GM21717 (cell line): ENCODE measurements around the gene MRE11.
A peak's percentile ranks its signal among the peaks of the same experiment; 100 is the strongest.
"Not testable (repeated sequence)": the region's sequence is repeated elsewhere in the genome, so short reads cannot be mapped to it uniquely, and the experiment has no call there.

ENCODE experiments used
- ATAC-seq: cut with Tn5 transposase; IDR thresholded peaks from one replicate; pipeline ENCODE4 v1.9.1; 2021; ENCODE audit warnings: mild to moderate bottlenecking, moderate library complexity; ENCODE audit not compliant: unreplicated experiment

Gene MRE11

GRCh38 chr11:94507485-94507884 is 13.8 kb upstream of the MRE11 start:
- ATAC-seq, result no peak

DNA sequence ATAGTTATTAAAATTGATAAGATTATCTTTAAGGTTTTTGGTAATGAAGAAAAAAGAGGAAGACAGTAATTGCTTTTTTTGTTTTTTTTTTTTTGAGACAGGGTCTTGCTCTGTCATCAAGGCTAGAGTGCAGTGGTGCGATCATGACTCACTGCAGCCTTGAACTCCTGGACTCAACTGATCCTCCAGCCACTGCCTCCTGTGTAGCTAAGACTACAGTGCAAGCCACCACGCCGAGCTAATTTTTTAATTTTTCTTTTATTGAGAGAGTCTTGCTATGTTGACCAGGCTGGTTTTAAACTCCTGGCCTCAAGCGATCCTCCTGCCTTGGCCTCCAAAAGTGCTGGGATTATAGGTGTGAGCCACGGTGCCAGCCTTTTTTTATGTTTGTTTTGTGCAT is 12.9 kb upstream of the MRE11 start:
- ATAC-seq, result not testable (repeated sequence)

DNA sequence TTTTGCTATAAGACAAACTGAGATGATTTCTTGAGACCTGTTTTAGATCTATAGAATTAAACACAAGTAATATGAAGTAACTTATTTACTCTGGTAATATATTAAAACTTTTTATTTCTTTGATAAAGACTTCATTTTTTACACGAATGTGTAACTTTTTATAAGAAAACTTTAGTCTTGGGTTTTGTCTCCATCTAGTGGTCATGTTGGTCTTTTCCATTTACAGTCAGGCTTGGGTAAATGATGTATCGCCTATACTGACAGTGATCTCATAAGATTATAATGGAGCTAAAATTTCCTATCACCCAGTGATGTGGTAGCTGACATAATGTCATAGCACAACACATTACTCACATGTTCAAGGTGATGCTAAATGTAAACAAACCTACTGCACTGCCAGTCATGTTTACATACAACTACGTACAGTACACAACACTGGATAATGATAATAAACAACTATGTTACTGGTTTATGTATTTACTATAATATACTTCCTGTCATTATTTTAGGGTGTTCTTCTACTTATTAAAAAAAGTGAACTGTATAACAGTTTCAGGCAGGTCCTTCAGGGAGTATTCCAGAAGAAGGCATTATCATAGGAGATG is 11.1 kb upstream of the MRE11 start:
- peak; percentile 47 for ATAC-seq

GRCh38 chr11:94501522-94501921 is 7.9 kb upstream of the MRE11 start:
- no peak for ATAC-seq

GRCh38 chr11:94500181-94500580 is 6.5 kb upstream of the MRE11 start:
- ATAC-seq, result no peak

- peak; percentile 64 for ATAC-seq
Measured at GRCh38 chr11:94494126-94494680, 559 bp upstream of the MRE11 start.

GRCh38 chr11:94486068-94486467 is 7.6 kb downstream of the MRE11 start:
- no peak for ATAC-seq

DNA sequence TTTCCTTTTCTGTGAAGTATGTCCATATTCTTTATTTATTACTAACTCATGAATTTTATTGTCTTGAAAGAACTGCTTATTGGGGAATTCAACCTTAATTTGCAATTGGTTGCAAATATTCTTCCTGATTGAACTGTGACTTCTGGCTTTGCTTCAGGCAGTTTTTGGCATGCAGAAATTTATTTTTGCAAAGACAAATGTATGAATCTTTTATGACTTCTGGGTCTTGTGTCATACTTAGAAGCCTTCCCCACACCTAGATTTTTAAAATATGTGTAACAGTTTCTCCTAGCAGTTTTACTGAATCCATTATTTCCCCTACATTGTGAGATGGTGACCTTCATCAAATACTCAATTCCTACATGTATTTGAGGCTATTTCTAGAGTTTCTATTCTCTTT is 12.3 kb downstream of the MRE11 start:
- ATAC-seq, result no peak

DNA sequence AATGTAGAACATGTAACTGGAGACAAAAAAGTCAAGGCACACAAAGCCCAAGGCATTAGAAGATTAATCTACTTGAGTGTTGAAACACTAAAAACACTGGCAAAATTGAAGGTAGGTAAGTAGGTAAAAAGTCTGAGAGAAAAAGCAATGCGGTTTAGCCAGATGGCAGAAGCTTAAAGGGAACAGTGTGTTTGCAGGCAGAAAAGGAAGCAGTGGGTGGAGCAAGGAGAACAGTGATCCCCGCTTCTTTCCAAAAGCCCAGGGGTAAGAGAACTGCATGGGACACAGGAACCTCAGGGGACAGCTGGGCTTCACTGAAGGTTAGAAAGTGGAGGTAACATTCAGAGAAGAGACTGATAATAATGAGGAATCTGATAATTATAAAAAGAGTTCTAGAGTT is 16.0 kb downstream of the MRE11 start:
- ATAC-seq, result no peak

- ATAC-seq, result peak; percentile 82
Measured at GRCh38 chr11:94472916-94473799, 20.5 kb downstream of the MRE11 start.

- ATAC-seq, result peak; percentile 90
Measured at GRCh38 chr11:94469416-94469815, 24.2 kb downstream of the MRE11 start.

DNA sequence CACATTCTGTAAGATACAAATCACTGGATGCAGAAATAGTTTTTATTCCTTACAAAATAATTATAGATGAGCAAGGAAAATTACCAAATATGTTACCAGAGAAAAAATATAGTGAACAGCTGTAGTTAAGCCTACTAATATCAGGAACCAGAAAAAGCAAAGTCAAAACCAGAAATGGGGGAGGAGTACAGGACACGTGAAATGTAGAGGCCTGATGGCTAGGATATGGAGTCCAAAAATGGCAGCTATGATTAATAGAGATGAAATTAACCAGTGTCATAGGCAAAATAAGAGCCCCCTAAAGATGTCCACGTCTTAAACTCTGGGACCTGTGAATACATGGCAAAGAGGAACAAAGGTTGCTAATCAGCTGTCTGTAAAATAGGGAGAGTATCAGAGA is 34.1 kb downstream of the MRE11 start:
- ATAC-seq, result no peak

DNA sequence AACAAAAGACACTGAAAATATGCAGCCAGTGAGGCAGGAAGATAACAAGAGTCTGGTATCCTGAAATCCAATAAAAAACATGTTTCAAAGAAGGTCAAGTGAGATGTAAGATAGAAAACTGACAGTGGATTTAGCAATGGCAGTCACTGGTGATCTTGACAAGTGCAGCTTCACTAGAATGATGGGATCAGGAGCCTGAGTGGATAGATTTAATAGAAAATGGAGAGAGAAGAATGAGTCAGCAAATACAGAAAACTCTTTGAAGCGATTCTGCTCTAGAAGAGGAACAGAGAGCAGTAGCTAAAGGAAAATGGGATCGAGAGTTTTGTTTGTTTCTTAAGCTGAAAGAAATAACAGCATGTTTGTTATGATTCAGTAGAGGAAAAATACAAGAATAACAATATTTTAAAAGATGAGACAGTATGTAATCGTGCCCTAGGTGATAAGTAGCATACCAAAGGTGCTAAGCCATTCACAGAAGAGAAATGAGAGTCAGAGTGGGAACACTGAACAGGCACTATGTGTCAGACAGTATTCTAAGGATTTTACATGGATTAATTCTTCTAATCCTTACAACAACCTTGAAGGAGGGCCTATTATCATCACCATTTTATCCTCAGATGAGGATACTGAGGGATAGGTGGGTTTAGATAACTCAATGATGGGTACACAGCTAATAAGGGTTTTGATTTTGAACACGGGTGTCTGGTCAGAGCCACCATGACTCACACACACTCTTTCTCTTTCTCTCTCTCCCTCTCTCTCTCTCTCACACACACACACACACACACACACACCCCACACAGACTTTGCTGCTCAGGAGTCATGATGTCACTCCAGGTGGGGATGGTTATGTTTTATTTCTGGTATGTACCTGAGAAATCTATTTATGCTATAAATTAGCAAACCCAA is 36.3 kb downstream of the MRE11 start:
- ATAC-seq, result peak; percentile 59

DNA sequence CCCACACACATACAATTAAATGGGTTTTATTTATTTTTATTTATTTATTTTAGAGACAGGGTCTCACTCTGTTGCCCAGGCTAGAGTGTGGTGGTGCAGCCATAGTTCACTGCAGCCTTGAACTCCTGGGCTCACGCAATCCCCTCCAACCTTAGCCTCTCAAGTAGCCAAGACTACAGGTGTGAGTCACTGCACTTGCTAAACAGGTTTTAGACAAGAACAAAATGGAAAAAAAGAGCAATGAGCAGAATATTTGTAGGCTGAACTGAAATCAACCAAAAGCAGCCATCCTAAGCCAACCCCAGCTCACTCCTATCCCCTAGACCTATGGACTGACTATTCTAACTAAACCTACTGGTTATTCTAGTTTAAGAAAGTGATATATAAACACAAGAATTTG is 37.8 kb downstream of the MRE11 start:
- ATAC-seq, result no peak

GRCh38 chr11:94454301-94454700 is 39.3 kb downstream of the MRE11 start:
- no peak for ATAC-seq

DNA sequence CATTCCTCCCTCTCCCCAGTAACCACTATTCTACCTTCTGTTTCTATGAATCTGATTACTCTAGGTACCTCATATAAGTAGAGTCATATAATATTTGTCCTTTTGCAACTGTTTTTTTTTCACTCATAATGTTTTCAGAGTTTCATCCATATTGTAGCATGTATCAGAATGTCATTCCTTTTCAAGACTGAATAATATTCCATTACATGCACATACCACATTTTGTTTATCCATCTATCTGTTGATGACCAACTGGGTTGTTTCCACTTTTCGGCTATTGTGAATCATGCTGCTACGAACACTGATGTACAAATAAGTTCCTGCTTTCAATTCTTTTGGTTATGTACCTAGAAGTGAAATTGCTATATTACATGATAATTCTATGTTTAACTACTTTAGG is 40.7 kb downstream of the MRE11 start:
- no peak for ATAC-seq

DNA sequence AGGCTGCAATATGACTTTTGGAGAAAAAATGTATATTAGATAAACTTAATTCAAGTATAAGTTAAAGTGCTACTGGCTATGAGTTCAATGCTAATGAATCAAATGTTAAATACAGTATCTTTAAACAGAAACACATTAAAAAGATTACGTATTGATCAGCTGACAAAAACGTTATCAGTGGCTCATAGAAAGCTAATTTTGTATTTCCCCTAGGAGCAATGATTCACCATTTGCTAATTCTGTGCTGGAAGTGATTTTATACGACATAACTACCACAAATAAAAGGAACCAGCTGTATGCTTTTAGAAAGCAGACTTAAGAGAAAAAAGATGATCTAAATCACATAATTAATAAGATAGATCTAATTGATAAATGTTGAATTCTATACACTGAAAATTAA is 43.6 kb downstream of the MRE11 start:
- ATAC-seq, result no peak

- ATAC-seq, result no peak
Measured at GRCh38 chr11:94449437-94449836, 44.2 kb downstream of the MRE11 start.

DNA sequence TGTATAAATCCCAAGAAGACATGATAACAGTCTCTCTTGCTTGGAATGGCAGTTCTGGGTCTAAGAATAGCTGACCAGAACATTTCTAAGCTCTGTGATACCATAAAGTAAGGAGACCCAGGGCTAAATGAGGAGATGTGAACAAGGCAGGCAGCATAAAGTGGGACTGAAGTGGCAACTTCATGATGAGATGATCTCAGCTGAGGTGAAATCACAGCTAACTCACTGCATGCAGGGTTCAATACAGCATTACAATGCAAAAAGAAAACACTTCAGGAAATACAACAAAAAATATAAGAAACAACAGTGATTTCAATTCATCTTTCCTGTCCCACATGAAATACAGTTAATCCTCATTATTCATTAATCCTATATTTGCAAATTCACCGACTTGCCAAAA is 44.6 kb downstream of the MRE11 start:
- ATAC-seq, result no peak

GRCh38 chr11:94447149-94447548 is 46.5 kb downstream of the MRE11 start:
- no peak for ATAC-seq

GRCh38 chr11:94445641-94446040 is 48.0 kb downstream of the MRE11 start:
- no peak for ATAC-seq
